ENCODE data around the gene YJEFN3.

DNA sequence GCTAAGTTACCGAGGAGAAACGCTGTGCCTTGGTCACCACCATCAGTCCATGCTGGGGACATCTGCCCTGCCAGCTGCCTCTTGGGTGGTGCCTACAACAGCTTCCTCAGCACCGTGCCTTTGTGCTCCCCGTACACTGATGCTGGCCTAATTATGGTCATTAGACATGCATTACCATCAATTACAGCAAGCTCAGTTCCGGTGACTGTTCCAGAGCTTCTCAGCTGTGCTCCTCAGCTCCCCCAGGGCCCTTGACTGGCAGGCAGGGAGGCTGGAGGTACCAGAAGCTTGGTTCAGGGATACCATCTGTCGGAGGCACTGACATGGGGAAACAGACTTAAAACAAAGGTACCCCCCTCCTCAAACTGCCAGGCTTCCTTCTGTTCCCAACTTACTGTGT lies 49.5 kb downstream of the YJEFN3 start:
- TF ChIP-seq POLR2A (IDR thresholded peaks at IDR 0.05; ENCODE audit: low read depth) (no peak), EP300 (IDR thresholded peaks at IDR 0.05) (no peak), POLR2AphosphoS5 (IDR thresholded peaks at IDR 0.05) (no peak)
- TF ChIP-seq, protein P1, sequence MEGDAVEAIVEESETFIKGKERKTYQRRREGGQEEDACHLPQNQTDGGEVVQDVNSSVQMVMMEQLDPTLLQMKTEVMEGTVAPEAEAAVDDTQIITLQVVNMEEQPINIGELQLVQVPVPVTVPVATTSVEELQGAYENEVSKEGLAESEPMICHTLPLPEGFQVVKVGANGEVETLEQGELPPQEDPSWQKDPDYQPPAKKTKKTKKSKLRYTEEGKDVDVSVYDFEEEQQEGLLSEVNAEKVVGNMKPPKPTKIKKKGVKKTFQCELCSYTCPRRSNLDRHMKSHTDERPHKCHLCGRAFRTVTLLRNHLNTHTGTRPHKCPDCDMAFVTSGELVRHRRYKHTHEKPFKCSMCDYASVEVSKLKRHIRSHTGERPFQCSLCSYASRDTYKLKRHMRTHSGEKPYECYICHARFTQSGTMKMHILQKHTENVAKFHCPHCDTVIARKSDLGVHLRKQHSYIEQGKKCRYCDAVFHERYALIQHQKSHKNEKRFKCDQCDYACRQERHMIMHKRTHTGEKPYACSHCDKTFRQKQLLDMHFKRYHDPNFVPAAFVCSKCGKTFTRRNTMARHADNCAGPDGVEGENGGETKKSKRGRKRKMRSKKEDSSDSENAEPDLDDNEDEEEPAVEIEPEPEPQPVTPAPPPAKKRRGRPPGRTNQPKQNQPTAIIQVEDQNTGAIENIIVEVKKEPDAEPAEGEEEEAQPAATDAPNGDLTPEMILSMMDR (IDR thresholded peaks at IDR 0.05) = no peak

Measured in esophagus muscularis mucosa (tissue), 4 donors.